Ovary (tissue), 9 donors: ENCODE measurements around the gene SLU7. TPM values are rescaled to one million over a fixed set of nuclear protein-coding genes. Genes with fewer than 3 reads are reported as not detected.
A peak's percentile ranks its signal among the peaks of the same experiment; 100 is the strongest.

Experiments used
- DNase-seq, 5 donors: peaks; one replicate each; pipeline ENCODE4 v3.0.0-alpha.2; 2019 to 2020
- H3K27ac ChIP-seq, 2 donors: fragments of 200-600 bp; one replicate each; pipeline versions ENCODE4 v1.5.1 to v1.8.0; 2019 to 2022
- H3K27me3 ChIP-seq: fragments of 200-600 bp; one replicate; pipeline ENCODE4 v1.8.0; 2022
- H3K36me3 ChIP-seq: fragments of 200-600 bp; sonication (generic); one replicate; pipeline ENCODE4 v1.5.1; 2019
- H3K4me1 ChIP-seq: one replicate; pipeline ENCODE4 v1.8.1; 2013; ENCODE audit warnings: mild to moderate bottlenecking, moderate library complexity; ENCODE audit not compliant: insufficient read depth
- H3K4me3 ChIP-seq: fragments of 200-600 bp; sonication (generic); one replicate; pipeline ENCODE4 v1.5.1; 2017
- H3K9me3 ChIP-seq, 2 donors: fragments of 200-600 bp in 1 of 2; sonication (generic) in 1 of 2; one replicate each; pipeline versions ENCODE4 v1.5.1 to v1.8.1; 2013 to 2019; ENCODE audit warnings: mild to moderate bottlenecking in 1 of 2, moderate library complexity in 1 of 2
- CTCF ChIP-seq, 3 donors: fragments of 450-650 bp in 2 of 3; fragments of 200-600 bp in 1 of 3; IDR thresholded peaks; one replicate each; pipeline versions ENCODE4 v1.5.1 to v1.8.0; 2016 to 2022; ENCODE audit warnings: antibody characterized with exemption in 3 of 3, mild to moderate bottlenecking in 1 of 3
- EP300 ChIP-seq: sonication (generic); formaldehyde crosslinking; IDR thresholded peaks from one replicate; pipeline ENCODE4 v1.6.1; 2017; ENCODE audit warnings: antibody characterized with exemption
- POLR2A ChIP-seq: fragments of 450-650 bp; IDR thresholded peaks from one replicate; pipeline ENCODE4 v1.6.1; 2017; ENCODE audit warnings: antibody characterized with exemption, mild to moderate bottlenecking, moderate library complexity
- WGBS, 3 donors: extraction: QIAGEN DNeasy Blood & Tissue Kit in 1 of 3; methylation state at CpG; one replicate each; pipeline versions ENCODE4 v1.1.5 to v1.1.7; 2013 to 2017; 5-methylcytosine and 5-hydroxymethylcytosine counted together
- intact Hi-C, 4 donors: fragments of 100-400 bp; cut with DNase I; formaldehyde crosslinking; loops; one replicate each; pipeline versions ENCODE4 v1.11.0 to v1.15.1; 2022 to 2023
- polyA plus RNA-seq, 2 donors: library from polyadenylated mRNA; stranded (reverse); fragments of 200-250 nt in 1 of 2; fragments of 350-450 nt in 1 of 2; fragmentation: Illumina TruSeq in 1 of 2; extraction: RNeasy Lipid Tissue Mini Kit (QIAGEN cat#74804) in 1 of 2; gene quantifications; one replicate each; pipeline ENCODE4 v1.2.3, GENCODE V29; 2013 to 2014
- total RNA-seq, 7 donors: library from RNA; depleted of rRNA in 2 of 7; stranded (reverse); fragments of >200 nt in 2 of 7; fragmentation: NEBNext Ultra II Directional in 3 of 7; extraction: Animal tissue kit (Norgen Biotek cat#: 25700) in 3 of 7; gene quantifications; one replicate each; pipeline versions ENCODE4 v1.1.0 to v1.2.4, GENCODE V29; 2016 to 2023
- donor health status: DM: no; HTN: no; CAD: no; lungs with moderate emphysema.
- donor health status: DM: no; HTN: no; CAD: no.
- donor health status: Bipolar disorder and iron deficiency.
- donor health status: DM: yes; HTN: yes; CAD: no.
- donor health status: DM: no; HTN: no; CAD: no.
- donor health status: DM: yes; HTN: yes; CAD: no.

Gene SLU7
- total and polyA plus RNA-seq, 9 donors = 25.8 to 53.7 (median 32.5) TPM

- WGBS, 3 donors = 74 to 78% (median 75%) methylated on average over 8 of the region's 8 CpGs
- intact Hi-C loops = loop anchor here in 1 of 4 donors (5.0 kb wide), 1 partner anchor 369 kb away; no protein-coding TSS in a partner anchor
- DNase-seq = no peak
- Histone ChIP-seq H3K36me3 (no peaks in the 10 kb centered on the region), H3K4me1 (no peaks in the 10 kb centered on the region), H3K4me3 (no peak overlapping the region), H3K9me3 (no peaks in the 10 kb centered on the region), H3K27me3 (no peaks in the 10 kb centered on the region), H3K27ac (no peak overlapping the region)
- TF ChIP-seq CTCF (IDR thresholded peaks at IDR 0.05) (peak in 1 of 3 donors; percentile 56), EP300 (no peak)
These were observed 27.8 kb downstream of the SLU7 start for GRCh38 chr5:160390787-160391696.

DNA sequence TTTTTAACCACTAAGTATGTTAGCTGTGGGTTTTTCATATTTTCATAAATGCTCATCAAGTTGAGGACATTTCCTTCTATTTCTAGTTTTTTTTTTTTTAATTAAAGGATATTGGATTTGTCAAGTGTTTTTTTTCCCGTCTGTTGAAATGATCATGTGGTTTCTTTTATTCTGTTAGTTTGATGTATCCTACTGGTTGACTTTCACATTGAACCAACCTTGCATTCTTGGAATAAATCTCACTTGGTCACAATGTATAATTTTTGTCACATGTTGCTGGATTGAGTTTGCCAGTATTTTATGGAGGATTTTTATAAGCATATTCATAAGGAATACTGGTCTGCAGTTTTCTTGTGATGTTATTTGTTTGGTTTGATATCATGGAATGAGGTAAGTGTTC is 31.4 kb downstream of the SLU7 start:
- TF ChIP-seq EP300 = no peak
- no peak for TF ChIP-seq CTCF (IDR thresholded peaks at IDR 0.05)
- no peak for TF ChIP-seq POLR2A
- WGBS, 3 donors = 86 to 91% (median 88%) methylated on average over 1 of the region's 1 CpG
- Histone ChIP-seq H3K9me3 (no peaks in the 10 kb centered on the region), H3K36me3 (no peaks in the 10 kb centered on the region), H3K4me3 (no peak overlapping the region), H3K4me1 (no peaks in the 10 kb centered on the region), H3K27me3 (no peaks in the 10 kb centered on the region), H3K27ac (no peak overlapping the region)
- no peak for DNase-seq
- intact Hi-C loops = no loop called here

GRCh38 chr5:160385496-160385895 is 33.4 kb downstream of the SLU7 start:
- Histone ChIP-seq H3K4me3 (no peak overlapping the region), H3K27ac (no peak overlapping the region), H3K4me1 (no peaks in the 10 kb centered on the region), H3K27me3 (no peaks in the 10 kb centered on the region), H3K36me3 (no peaks in the 10 kb centered on the region), H3K9me3 (no peaks in the 10 kb centered on the region)
- intact Hi-C loops = no loop called here
- TF ChIP-seq POLR2A (no peak), EP300 (no peak), CTCF (IDR thresholded peaks at IDR 0.05) (no peak)
- no peak for DNase-seq

DNA sequence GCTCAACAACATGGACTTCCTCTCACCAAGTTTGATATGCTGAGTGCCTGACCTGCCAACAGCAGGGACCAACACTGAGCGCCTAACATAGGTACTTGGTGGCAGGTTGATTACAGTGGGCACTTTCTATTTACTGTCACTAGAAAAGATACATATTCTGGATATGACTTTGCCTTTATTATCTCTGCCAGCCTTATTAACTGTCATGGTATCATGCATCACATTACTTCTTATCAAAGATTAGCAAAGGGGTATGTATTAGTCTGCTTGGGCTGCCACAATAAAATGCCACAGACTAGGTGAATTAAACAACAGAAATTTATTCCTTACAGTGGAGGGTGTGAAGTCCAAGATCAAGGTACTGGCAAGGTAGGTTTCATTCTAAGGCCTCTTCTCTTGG is 34.2 kb downstream of the SLU7 start:
- TF ChIP-seq EP300 (no peak), POLR2A (no peak), CTCF (IDR thresholded peaks at IDR 0.05) (no peak)
- Histone ChIP-seq H3K4me1 (no peaks in the 10 kb centered on the region), H3K4me3 (no peak overlapping the region), H3K27ac (no peak overlapping the region), H3K27me3 (no peaks in the 10 kb centered on the region), H3K36me3 (no peaks in the 10 kb centered on the region), H3K9me3 (no peaks in the 10 kb centered on the region)
- intact Hi-C loops = no loop called here
- no peak for DNase-seq
- 96 to 100% (median 100%) methylated on average over 1 of the region's 1 CpG for WGBS, 3 donors
